HG02840 (cell line): ENCODE data around the gene CHAT.

Experiments
- ATAC-seq: cut with Tn5 transposase; IDR thresholded peaks from one replicate; pipeline ENCODE4 v1.9.1; 2021; ENCODE audit warnings: mild to moderate bottlenecking, moderate library complexity, moderate number of reproducible peaks; ENCODE audit not compliant: unreplicated experiment, low FRiP score

The CHAT gene

GRCh38 chr10:49627038-49627437 lies 13.2 kb downstream of the CHAT start:
- no peak for ATAC-seq

GRCh38 chr10:49627644-49628247 lies 13.9 kb downstream of the CHAT start:
- ATAC-seq: no peak

DNA sequence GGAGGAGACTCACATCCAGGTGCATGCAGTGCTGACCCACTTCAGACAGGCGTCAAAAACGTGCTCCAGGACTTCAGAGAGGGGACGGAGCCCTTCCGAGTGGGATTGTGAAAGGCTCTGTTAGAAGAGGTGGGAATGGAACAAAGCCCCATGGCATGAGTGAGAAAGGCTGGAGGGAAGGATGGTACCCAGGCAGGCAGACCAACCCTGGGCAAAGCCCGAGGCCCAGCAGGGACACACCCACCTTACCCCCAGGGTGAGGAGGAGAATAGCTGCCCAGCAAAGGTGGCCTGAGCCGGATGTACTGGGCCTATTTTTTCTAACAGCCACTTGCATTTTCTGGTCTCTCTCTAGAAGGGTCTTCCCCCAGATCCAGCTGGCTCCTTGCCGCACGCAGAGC lies 14.8 kb downstream of the CHAT start:
- ATAC-seq: no peak

DNA sequence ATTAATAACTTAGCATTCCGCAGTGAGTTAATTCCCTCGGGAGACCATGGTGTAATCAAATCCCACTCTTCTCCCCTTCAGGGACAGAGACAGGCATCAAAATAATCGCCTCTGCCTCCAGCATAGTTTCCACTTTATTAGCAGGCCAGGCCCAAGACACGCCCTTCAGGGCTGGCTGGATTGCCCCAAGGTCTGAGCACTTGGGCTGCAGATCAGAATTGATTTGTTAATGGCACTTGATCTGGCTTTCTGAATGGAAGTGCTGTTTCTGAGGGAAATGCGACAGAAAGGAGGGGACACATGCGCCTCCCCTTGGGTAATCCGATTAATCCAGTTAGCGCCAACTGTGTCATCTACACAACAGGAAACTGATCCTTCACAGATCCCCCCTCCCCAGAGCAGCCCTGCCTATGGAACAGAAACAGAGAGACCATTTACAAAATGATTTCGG lies 15.6 kb downstream of the CHAT start:
- ATAC-seq: no peak

- ATAC-seq: no peak
These were observed 18.1 kb downstream of the CHAT start for GRCh38 chr10:49631975-49632374.

DNA sequence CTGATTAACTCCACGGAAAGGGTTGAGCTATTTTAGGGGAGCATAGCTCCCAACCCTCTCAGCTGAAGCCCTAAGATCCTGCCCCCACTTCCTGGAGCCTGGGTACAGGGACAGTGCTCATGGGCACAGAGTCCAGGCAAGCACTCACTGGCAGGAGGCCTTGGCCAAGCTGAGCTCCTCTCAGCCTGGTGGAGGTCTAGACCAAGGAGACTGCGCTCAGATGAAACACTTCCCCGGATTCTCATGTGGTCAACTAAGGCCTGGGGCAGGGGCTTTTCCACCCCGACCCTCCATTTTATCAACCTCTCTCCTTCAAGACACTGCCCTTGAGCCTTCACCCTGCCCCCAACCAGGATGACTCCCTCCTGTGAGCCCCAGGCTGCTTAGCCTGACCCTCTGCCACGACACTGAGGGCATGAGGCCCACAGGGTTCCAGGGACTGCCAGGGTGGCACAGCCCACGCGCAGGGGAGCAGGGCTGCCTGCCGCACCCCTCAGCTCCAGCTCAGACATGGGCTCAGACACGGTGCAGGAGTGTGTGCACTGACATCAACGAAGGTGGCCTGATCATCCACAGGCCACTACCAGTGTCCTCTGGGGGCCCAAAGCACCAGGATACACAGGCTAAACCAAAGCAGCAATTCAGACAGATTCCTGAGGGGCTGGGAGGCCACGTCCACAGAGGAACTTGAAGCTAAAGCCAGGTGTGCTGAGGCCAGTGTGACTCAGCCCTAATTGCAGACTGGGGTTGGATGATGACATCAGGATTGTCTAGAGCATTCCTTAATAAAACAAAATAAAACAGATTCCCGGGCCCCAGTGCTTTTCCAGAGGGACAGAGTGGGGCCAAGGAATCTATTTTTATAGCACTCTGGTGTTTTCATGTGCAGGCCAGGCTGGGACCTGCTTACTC lies 18.8 kb downstream of the CHAT start:
- ATAC-seq: no peak

GRCh38 chr10:49633327-49634068 lies 19.7 kb downstream of the CHAT start:
- ATAC-seq: no peak

- ATAC-seq: no peak
These were observed 20.3 kb downstream of the CHAT start for GRCh38 chr10:49634069-49634660.

- no peak for ATAC-seq
These were observed 28.5 kb downstream of the CHAT start for GRCh38 chr10:49642311-49642710.

- no peak for ATAC-seq
These were observed 29.6 kb downstream of the CHAT start for GRCh38 chr10:49643241-49644034.

- no peak for ATAC-seq
These were observed 30.3 kb downstream of the CHAT start for GRCh38 chr10:49644035-49644646.

- no peak for ATAC-seq
These were observed 31.6 kb downstream of the CHAT start for GRCh38 chr10:49645417-49645816.

DNA sequence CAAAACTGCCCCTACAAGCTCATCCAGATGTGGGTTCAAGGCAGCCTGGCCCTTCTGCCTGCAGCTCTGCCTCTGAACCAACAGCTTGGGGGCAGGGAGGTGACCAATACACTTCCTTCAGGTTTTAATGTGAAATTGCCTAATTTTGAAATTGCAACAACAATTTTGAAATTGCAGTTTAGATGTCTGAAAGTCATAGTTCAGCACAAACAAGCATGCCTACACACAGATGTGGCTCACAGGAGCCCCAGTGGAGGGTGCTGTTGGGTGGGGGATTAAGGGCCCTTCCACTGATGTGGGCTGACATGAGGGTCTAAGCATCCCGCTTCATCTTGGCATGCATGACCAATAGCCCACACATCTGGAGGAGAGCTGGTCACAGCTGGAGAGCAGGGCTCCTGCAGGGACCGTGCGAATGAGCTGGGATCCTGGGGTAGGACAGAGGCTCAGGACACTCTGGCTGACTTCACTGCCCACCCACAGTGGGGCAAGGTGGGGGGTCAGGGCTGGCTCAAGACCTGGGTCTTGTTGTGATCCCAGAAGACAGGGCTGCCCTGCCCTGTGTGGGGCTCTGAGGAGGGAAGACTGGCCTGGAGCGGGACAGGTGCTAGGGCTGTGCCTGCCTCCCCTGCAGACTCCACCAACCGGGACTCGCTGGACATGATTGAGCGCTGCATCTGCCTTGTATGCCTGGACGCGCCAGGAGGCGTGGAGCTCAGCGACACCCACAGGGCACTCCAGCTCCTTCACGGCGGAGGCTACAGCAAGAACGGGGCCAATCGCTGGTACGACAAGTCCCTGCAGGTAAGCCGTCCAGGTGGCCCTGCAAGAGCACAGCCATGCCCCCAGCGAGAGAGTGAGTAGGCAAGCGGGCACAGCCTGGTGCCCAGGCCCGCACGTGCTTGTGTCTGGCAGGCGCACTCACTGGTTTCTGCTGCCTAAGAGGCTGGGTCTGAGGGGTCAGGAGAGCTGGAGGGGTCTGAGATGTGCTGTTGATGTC lies 32.3 kb downstream of the CHAT start:
- ATAC-seq: no peak

DNA sequence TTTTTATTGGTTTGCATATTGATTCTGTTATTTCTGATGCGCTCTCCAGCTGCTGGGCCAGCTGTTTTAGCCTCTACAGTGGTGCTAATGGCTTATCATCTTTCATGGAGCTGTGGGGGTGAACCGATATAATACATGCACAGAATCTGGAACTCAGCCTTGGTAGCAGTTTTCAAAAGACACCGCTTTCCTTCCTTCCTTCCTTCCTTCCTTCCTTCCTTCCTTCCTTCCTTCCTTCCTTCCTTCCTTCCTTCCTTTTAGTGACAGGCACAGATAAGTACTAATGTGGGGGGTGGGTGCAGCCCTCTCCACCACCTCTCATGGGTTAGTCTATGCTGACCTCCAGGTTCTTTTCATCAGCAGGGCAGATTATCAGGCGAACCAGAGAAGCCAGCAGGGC lies 33.7 kb downstream of the CHAT start:
- no peak for ATAC-seq

- no peak for ATAC-seq
These were observed 34.4 kb downstream of the CHAT start for GRCh38 chr10:49647985-49648795.

DNA sequence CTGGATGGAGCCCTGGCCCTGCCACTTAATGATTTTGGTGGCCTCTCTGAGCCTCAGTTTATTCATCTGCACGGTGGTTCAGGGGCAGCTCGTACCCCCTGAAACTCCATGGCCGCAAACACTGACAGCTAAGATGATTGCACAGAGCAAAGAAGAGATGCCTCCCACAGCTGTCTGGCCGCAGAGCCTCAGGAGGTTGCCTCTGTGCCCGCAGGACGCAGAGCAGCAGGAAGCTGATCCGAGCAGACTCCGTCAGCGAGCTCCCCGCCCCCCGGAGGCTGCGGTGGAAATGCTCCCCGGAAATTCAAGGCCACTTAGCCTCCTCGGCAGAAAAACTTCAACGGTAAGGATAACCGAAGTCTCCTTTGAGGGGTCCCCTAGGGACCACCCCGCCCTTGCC lies 35.5 kb downstream of the CHAT start:
- ATAC-seq: no peak

- ATAC-seq: no peak
These were observed 36.3 kb downstream of the CHAT start for GRCh38 chr10:49649936-49650723.
